Epithelial cell of esophagus (primary cell): ENCODE results near the gene DCLRE1B.

Experiments
- DNase-seq: peaks from one replicate; pipeline ENCODE4 v3.0.0; 2010; ENCODE audit warnings: low read depth
- H3K4me3 ChIP-seq: 2 replicates; pipeline ENCODE4 v1.5.1; 2011; ENCODE audit warnings: mild to moderate bottlenecking, low read length, control low read depth
- TF ChIP-seq, protein P1 (sequence below): IDR thresholded peaks from 2 replicates; pipeline ENCODE4 v1.5.1; 2011; ENCODE audit warnings: low read depth, mild to moderate bottlenecking, low read length, control low read depth, inconsistent platforms; ENCODE audit not compliant: insufficient read depth; ENCODE audit errors: missing control alignments

Gene DCLRE1B

DNA sequence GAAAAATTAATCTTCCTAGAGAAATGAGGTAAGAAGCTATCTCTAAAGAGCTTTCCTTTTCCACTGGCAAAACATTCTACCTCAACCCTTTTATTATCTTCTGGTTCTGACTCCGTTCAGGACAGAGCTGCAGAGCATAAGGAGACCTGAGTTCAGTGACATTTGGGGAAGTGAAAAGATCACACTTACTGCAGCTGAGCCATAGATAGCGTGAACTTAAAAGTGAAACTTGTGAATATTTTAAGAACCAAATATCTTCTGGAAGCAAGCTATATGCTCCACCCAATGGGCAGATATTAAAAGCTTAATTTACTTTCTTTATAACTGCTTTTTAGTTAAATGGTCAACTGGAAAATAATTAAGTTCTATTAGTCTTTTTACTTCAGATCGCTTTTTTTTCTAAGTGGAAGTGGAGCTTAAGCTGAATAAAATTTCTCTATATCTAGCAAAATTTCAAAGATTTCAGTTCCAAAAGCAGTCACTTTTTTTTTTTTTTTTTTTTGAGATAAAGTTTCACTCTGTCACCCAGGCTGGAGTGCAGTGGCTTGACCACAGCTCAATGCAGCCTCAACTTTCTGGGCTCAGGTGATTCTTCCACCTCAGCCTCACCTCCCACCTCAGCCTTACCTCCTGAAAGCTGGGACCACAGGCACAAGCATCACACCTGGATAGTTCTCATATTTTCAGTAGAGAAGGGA, 45.5 kb upstream of the DCLRE1B start:
- no peak overlapping the region for H3K4me3 ChIP-seq

DNA sequence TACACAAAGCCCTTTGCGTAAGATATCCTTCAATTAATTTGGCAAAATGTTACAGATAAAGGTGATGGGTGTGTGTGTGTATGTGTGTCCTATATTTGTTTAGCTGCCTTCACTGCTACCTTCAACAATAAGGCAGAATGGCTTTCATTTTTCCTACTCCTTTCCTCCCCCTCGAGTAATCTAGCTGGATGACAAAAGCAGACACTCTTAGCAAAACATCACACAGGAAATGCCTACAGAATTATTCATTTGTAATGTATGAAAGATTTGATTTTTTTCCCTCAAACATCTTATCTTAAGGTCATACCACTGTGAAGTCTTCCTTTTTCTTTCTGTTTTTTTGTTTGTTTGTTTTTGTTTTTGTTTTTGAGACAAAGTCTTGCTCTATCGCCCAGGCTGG, 44.2 kb upstream of the DCLRE1B start:
- no peak overlapping the region for H3K4me3 ChIP-seq
- peak; percentile 56 for DNase-seq
- TF ChIP-seq, protein P1, sequence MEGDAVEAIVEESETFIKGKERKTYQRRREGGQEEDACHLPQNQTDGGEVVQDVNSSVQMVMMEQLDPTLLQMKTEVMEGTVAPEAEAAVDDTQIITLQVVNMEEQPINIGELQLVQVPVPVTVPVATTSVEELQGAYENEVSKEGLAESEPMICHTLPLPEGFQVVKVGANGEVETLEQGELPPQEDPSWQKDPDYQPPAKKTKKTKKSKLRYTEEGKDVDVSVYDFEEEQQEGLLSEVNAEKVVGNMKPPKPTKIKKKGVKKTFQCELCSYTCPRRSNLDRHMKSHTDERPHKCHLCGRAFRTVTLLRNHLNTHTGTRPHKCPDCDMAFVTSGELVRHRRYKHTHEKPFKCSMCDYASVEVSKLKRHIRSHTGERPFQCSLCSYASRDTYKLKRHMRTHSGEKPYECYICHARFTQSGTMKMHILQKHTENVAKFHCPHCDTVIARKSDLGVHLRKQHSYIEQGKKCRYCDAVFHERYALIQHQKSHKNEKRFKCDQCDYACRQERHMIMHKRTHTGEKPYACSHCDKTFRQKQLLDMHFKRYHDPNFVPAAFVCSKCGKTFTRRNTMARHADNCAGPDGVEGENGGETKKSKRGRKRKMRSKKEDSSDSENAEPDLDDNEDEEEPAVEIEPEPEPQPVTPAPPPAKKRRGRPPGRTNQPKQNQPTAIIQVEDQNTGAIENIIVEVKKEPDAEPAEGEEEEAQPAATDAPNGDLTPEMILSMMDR, result no peak

More for the DNA sequence above, 45.5 kb upstream of the DCLRE1B start:
- no peak for DNase-seq
- TF ChIP-seq, protein P1, result no peak

DNA sequence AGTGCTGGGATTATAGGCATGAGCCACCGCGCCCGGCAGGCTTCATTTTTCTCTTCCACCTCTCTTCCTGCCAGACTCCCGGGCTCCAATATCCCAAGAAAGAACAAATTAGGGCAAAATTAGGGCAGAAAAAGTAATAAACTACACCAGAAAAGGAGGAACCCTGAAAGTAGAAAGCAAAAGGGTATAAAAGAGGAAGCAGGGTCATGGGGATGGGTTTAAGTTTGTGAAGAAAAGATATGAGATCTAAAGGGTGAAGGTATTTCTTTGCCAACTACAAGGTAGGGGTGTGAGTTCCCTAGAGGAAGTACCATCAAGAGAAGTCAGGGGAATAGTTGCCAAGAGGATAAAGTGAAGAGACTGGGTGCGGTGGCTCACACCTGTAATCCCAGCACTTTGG, 43.5 kb upstream of the DCLRE1B start:
- no peak for DNase-seq

DNA sequence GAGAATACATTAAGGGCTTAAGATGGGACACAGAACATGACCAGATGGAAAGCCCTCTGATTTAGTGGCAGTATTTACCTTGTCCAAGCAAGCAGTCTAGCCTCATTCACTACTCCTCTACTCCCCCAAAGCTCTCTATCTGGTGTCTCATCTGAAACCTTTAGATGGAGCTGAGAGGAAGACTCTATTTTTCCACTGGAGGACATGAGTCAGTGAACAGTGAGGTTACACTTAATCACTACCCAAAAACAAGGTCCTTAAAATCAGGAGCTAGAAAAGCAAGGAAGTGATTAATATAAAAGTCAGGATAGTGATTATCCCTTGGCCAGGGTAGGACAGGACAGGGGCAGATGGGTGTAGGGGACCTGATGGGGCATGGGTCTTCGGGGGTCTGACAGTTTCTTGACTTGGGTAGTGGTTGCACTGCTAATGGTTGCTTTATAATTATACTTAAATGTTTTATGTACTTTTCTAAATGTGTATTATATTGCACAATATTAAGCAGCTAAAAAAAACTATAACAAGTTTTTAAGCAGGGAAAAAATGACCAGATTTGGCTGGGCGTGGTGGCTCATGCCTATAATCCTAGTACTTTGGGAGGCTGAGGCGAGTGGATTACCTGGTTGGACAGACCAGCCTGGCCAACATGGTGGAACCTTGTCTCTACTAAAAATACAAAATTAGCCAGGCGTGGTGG, 36.6 kb upstream of the DCLRE1B start:
- TF ChIP-seq, protein P1, result no peak

More for the DNA sequence above, 43.5 kb upstream of the DCLRE1B start:
- no peak overlapping the region for H3K4me3 ChIP-seq
- TF ChIP-seq, protein P1, result no peak

DNA sequence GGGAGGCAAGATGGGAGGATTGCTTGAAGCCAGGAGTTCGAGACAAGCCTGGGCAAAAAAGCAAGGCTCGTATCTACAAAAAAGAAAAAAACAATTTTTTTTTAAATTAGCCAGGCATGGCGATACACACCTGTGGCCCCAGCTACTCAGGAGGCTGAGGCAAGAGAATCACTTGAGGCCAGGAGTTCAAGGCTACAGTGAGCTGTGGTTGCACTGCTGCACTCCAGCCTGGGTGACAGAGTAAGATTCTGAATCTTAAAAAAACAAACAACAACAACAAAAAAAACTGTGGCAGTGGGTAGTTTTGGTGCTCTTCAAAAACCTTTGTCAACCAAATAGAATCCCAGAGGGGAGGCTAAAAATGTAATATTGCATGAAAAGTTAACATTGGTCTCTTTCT, 34.3 kb upstream of the DCLRE1B start:
- no peak for DNase-seq
- H3K4me3 ChIP-seq, result no peak overlapping the region

More for the DNA sequence above, 36.6 kb upstream of the DCLRE1B start:
- peak; percentile 62 for DNase-seq
- H3K4me3 ChIP-seq, result no peak overlapping the region

DNA sequence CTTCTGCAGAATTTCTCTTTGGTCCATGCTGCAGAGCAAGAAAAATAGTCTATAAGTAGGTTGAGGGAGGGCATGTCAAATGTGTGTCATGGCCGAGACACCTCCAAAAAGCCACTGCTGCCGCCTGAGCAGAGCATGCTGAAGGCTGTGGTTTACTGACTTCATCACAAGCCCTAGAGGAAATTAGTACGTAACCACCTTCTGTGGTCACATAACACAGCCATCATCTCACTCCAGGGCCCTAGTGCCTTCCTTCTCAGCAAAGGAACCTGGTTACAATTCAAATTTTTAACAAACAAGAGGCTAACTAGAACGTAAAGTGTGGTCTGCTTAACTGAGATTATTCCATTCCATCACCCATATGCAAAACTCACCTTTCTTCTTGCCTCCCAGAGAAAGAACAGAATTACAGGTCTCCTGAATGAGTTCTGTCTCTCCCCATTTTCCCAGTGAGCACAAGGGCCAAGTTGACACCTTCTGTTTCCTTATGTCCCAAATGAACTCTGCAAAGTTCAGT, 33.5 kb upstream of the DCLRE1B start, which contains the start of gene PTPN22:
TSS of gene PTPN22 (minus strand) at position 116 of the 517 bp plus-strand sequence.
- TF ChIP-seq, protein P1, result no peak
- H3K4me3 ChIP-seq, result no peak within 1 kb of the TSS
- DNase-seq, result peak; percentile 74

More for the DNA sequence above, 34.3 kb upstream of the DCLRE1B start:
- TF ChIP-seq, protein P1, result no peak
